Loucy (cell line): ENCODE data around the gene KLC1.

Source experiments
- H2AFZ ChIP-seq: fragments of 200-600 bp; sonication (generic); 2 replicates; pipeline ENCODE4 v1.6.0; 2016; ENCODE audit warnings: antibody characterized with exemption, mild to moderate bottlenecking, low read length, moderate library complexity
- H3F3A ChIP-seq: fragments of 200-600 bp; 2 replicates; pipeline ENCODE4 v1.6.0; 2016; ENCODE audit warnings: antibody characterized with exemption, low read depth, mild to moderate bottlenecking
- H3K27me3 ChIP-seq: fragments of 200-600 bp; sonication (generic); 2 replicates; pipeline ENCODE4 v1.6.1; 2014; ENCODE audit warnings: low read length, mild to moderate bottlenecking; ENCODE audit not compliant: insufficient read depth, poor library complexity, severe bottlenecking
- H3K36me3 ChIP-seq: fragments of 200-600 bp; sonication (generic); 2 replicates; pipeline ENCODE4 v1.6.1; 2016; ENCODE audit warnings: low read length; ENCODE audit not compliant: insufficient read depth
- H3K4me1 ChIP-seq: fragments of 200-600 bp; sonication (generic); 2 replicates; pipeline ENCODE4 v1.5.1; 2014; ENCODE audit warnings: low read length, mild to moderate bottlenecking; ENCODE audit not compliant: insufficient read depth, poor library complexity, severe bottlenecking
- H3K4me2 ChIP-seq: fragments of 200-600 bp; sonication (generic); 2 replicates; pipeline ENCODE4 v1.6.0; 2014; ENCODE audit warnings: antibody characterized with exemption, low read length, low read depth, mild to moderate bottlenecking; ENCODE audit not compliant: poor library complexity, severe bottlenecking
- H3K4me3 ChIP-seq: fragments of 200-600 bp; sonication (generic); 2 replicates; pipeline ENCODE4 v1.5.1; 2014; ENCODE audit warnings: low read length, mild to moderate bottlenecking, mixed read lengths; ENCODE audit not compliant: poor library complexity, severe bottlenecking
- H3K79me2 ChIP-seq: fragments of 200-600 bp; sonication (generic); 2 replicates; pipeline ENCODE4 v1.6.1; 2014; ENCODE audit warnings: low read length; ENCODE audit not compliant: insufficient read depth
- H3K9ac ChIP-seq: fragments of 200-600 bp; sonication (generic); 2 replicates; pipeline ENCODE4 v1.6.0; 2014; ENCODE audit warnings: mild to moderate bottlenecking, low read depth, low read length, moderate library complexity; ENCODE audit not compliant: poor library complexity, severe bottlenecking
- H3K9me2 ChIP-seq: fragments of 200-600 bp; sonication (generic); replicated peaks from 2 replicates; pipeline ENCODE4 v1.6.1; 2016; ENCODE audit warnings: low read depth, low read length, mixed read lengths
- H3K9me3 ChIP-seq: fragments of 200-600 bp; sonication (generic); 2 replicates; pipeline ENCODE4 v1.6.1; 2014; ENCODE audit warnings: mild to moderate bottlenecking, antibody characterized with exemption, low read length, low read depth; ENCODE audit not compliant: insufficient read depth
- H4K20me1 ChIP-seq: fragments of 200-600 bp; sonication (generic); 2 replicates; pipeline ENCODE4 v1.6.0; 2014; ENCODE audit warnings: antibody characterized with exemption, low read length, mild to moderate bottlenecking; ENCODE audit not compliant: insufficient read depth, poor library complexity, severe bottlenecking
- EZH2phosphoT487 ChIP-seq: fragments of 200-600 bp; IDR thresholded peaks from 2 replicates; pipeline ENCODE4 v1.6.1; 2018; ENCODE audit warnings: antibody characterized with exemption, mild to moderate bottlenecking, moderate library complexity, borderline replicate concordance
- TF ChIP-seq, protein P1 (sequence below): fragments of 200-600 bp; sonication (generic); conservative IDR thresholded peaks from 2 replicates; pipeline ENCODE4 v1.5.1; 2014; ENCODE audit warnings: mild to moderate bottlenecking, antibody characterized with exemption, low read length

Gene KLC1

DNA sequence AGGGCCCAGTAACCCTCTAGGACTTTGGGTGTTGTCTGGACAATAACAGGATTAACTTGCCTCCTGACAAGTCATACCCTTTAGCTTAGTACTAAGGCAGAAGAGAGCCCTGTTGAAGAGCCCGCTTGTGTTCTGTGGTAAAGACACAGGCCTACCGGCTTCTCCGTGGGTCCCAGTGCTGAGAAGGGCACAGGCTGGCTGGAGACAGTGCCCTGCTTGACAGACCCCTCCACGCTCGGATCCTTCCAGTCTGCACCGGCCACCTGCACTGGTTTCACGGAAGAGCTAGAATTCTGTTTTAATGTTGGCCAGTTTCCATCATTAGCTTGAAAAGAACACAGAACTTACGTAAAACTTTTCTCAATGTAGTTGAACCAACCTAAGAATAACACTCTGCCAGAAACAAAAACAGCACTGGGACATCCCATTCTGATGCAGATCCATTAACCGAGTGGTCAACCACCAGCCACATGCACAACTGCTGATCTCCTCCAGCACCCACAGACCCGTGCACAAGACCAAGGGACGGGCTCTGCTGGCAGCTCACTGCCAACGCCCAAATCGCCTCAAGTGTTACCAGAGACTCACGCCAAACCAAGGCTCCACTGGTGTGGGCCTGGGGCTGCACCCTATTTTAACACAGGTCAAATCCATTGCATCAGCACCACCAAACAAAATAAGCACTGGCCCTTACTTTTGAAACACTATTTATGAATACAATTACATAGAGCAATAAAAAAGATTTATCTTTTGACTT lies 113.7 kb downstream of the KLC1 start:
- Histone ChIP-seq H3K4me2 (no peak overlapping the region), H3F3A (no peaks in the 10 kb centered on the region)

DNA sequence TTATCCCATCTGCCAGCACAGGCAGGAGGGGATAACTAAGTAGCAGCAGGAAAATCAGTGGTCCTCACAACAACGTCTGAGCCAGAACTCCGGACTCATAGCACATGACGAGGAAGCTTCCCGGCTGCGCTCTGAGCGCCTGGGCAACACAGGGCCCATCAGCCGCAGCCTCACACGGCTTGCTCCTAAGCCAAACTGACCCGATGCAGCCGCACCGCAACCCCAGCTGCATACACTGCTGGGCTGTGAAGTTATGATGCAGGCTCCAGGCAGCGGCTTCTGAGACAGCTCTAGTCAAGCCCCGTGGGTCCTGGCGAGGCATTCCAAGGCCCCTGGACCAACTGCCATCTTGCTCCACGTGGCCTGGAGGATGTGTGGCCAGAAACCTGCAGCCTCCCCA lies 114.7 kb downstream of the KLC1 start:
- H2AFZ ChIP-seq = no peak overlapping the region
- H3K9ac ChIP-seq = no peak overlapping the region
- no peaks in the 10 kb centered on the region for H3K36me3 ChIP-seq
- H3K79me2 ChIP-seq = no peaks in the 10 kb centered on the region
- H3K9me2 ChIP-seq = no peaks in the 10 kb centered on the region
- no peaks in the 10 kb centered on the region for H3K27me3 ChIP-seq
- TF ChIP-seq, protein P1, sequence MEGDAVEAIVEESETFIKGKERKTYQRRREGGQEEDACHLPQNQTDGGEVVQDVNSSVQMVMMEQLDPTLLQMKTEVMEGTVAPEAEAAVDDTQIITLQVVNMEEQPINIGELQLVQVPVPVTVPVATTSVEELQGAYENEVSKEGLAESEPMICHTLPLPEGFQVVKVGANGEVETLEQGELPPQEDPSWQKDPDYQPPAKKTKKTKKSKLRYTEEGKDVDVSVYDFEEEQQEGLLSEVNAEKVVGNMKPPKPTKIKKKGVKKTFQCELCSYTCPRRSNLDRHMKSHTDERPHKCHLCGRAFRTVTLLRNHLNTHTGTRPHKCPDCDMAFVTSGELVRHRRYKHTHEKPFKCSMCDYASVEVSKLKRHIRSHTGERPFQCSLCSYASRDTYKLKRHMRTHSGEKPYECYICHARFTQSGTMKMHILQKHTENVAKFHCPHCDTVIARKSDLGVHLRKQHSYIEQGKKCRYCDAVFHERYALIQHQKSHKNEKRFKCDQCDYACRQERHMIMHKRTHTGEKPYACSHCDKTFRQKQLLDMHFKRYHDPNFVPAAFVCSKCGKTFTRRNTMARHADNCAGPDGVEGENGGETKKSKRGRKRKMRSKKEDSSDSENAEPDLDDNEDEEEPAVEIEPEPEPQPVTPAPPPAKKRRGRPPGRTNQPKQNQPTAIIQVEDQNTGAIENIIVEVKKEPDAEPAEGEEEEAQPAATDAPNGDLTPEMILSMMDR = no peak
- TF ChIP-seq EZH2phosphoT487 = no peak
- H3K4me1 ChIP-seq = peaks cover 8% of the 10 kb centered on the region
- no peak overlapping the region for H3K4me3 ChIP-seq
- H4K20me1 ChIP-seq = no peaks in the 10 kb centered on the region
- no peaks in the 10 kb centered on the region for H3K9me3 ChIP-seq
- H3K4me2 ChIP-seq = no peak overlapping the region
- H3F3A ChIP-seq = no peaks in the 10 kb centered on the region

More for the DNA sequence above, 113.7 kb downstream of the KLC1 start:
- H2AFZ ChIP-seq = no peak overlapping the region
- H3K27me3 ChIP-seq = no peaks in the 10 kb centered on the region
- no peaks in the 10 kb centered on the region for H3K9me3 ChIP-seq
- H3K79me2 ChIP-seq = no peaks in the 10 kb centered on the region
- no peaks in the 10 kb centered on the region for H3K4me1 ChIP-seq
- no peak overlapping the region for H3K9ac ChIP-seq
- H3K4me3 ChIP-seq = no peak overlapping the region
- H4K20me1 ChIP-seq = no peaks in the 10 kb centered on the region
- H3K9me2 ChIP-seq = no peaks in the 10 kb centered on the region
- H3K36me3 ChIP-seq = no peaks in the 10 kb centered on the region
- no peak for TF ChIP-seq EZH2phosphoT487
- TF ChIP-seq, protein P1 = no peak

DNA sequence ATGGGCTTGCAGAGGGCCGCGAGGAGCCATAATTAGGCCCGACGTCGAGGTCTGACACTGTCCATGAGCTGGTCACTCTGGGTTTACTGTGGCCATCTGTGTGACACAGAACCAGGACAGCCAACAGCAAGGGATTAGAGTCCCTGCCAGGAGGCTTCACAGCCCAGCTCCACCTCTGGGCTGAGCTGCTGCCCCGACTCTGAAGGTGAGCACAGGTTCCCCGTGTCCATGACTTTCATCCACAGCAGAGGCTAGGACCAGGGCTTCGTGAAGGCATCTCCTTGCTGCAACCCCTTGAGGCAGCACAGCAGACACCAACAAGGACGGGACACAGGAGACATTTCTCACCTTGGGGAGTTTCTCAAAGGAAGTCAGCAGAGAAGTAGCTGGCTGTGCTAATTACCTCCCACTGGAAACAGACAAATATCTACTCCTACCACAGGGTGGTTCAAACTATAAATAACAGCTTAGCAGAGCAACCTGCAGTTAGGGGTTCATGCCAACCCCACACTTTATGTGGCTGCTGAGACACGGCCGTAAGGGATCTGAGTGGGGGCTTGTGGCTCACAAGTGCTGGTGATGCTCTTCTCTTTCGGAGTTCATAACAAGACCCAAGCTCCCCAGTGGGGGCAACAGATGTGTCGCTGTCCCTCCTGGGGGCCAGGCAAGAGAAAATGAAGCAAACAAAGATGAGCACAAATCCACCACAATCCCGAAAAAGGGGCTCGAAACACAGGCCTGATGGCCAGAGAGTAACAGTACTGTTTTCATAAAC lies 115.8 kb downstream of the KLC1 start:
- H3K4me3 ChIP-seq = no peak overlapping the region
- H3F3A ChIP-seq = no peaks in the 10 kb centered on the region
- no peak overlapping the region for H3K4me2 ChIP-seq
- no peak overlapping the region for H3K9ac ChIP-seq
- no peaks in the 10 kb centered on the region; the same call in 1 of the 2 replicates for H3K36me3 ChIP-seq
- H2AFZ ChIP-seq = no peak overlapping the region
- no peaks in the 10 kb centered on the region for H4K20me1 ChIP-seq
- H3K9me3 ChIP-seq = no peaks in the 10 kb centered on the region
- H3K9me2 ChIP-seq = no peaks in the 10 kb centered on the region
- H3K27me3 ChIP-seq = no peaks in the 10 kb centered on the region
- peaks cover 10% of the 10 kb centered on the region for H3K4me1 ChIP-seq
- TF ChIP-seq, protein P1 = no peak
- no peak for TF ChIP-seq EZH2phosphoT487
- no peaks in the 10 kb centered on the region for H3K79me2 ChIP-seq
